PC-9 (cell line): ENCODE data around the gene SNX9. TPM values are rescaled to one million over a fixed set of nuclear protein-coding genes. Genes with fewer than 3 reads are reported as not detected.

Experiments used
- BruUV-seq: library from RNA; stranded (reverse); fragments of 400-500 nt; replicated peaks from 2 replicates; lab custom pipeline; 2021; lab: Mats Ljungman, UMichigan
- CTCF ChIA-PET: fragments of 300-600 bp; sonication (Branson Sonifier 250); formaldehyde crosslinking; loops from one replicate; lab custom pipeline; 2022; ENCODE audit warnings: antibody characterized with exemption; lab: Charles Lee
- POLR2A ChIA-PET: fragments of 300-600 bp; sonication (Branson Sonifier 250); formaldehyde crosslinking; loops from one replicate; lab custom pipeline; 2022; ENCODE audit warnings: antibody characterized with exemption; ENCODE audit not compliant: unreplicated experiment; lab: Charles Lee
- DNase-seq, 2 experiments: peaks; one replicate each; pipeline versions ENCODE4 v3.0.0 to v3.0.0-alpha.2; 2015 to 2022; ENCODE audit warnings: mixed read lengths in 1 of 2
- H2AFZ ChIP-seq: fragments of 200-600 bp; sonication (generic); 2 replicates; pipeline ENCODE4 v1.8.1; 2017; ENCODE audit warnings: antibody characterized with exemption
- H3F3A ChIP-seq: fragments of 200-600 bp; sonication (generic); 2 replicates; pipeline ENCODE4 v1.8.1; 2017; ENCODE audit warnings: antibody characterized with exemption, mild to moderate bottlenecking, low read depth; ENCODE audit not compliant: insufficient read depth
- H3K27ac ChIP-seq: fragments of 200-600 bp; sonication (generic); 2 replicates; pipeline ENCODE4 v1.6.1; 2016; ENCODE audit warnings: mixed run types
- H3K27me3 ChIP-seq: fragments of 200-600 bp; sonication (generic); 2 replicates; pipeline ENCODE4 v1.6.1; 2016; ENCODE audit warnings: low read depth, mixed run types; ENCODE audit not compliant: insufficient read depth
- H3K36me3 ChIP-seq: fragments of 200-600 bp; sonication (generic); 2 replicates; pipeline ENCODE4 v1.6.1; 2016; ENCODE audit warnings: low read depth, mixed run types
- H3K4me1 ChIP-seq: fragments of 200-600 bp; sonication (generic); replicated peaks from 2 replicates; pipeline ENCODE4 v1.6.1; 2016; ENCODE audit warnings: mixed run types; ENCODE audit not compliant: insufficient read depth
- H3K4me2 ChIP-seq: fragments of 200-600 bp; sonication (generic); 2 replicates; pipeline ENCODE4 v1.6.1; 2017; ENCODE audit warnings: mixed run types
- H3K4me3 ChIP-seq: fragments of 200-600 bp; sonication (generic); 2 replicates; pipeline ENCODE4 v1.6.1; 2016; ENCODE audit warnings: mixed run types
- H3K79me2 ChIP-seq: fragments of 200-600 bp; sonication (generic); 2 replicates; pipeline ENCODE4 v1.6.1; 2017; ENCODE audit warnings: low read depth, mixed run types
- H3K9me2 ChIP-seq: fragments of 200-600 bp; sonication (generic); 2 replicates; pipeline ENCODE4 v1.8.1; 2017; ENCODE audit warnings: mild to moderate bottlenecking; ENCODE audit not compliant: insufficient read depth
- H3K9me3 ChIP-seq: fragments of 200-600 bp; sonication (generic); 2 replicates; pipeline ENCODE4 v1.8.1; 2016; ENCODE audit warnings: low read depth; ENCODE audit not compliant: insufficient read depth
- H4K20me1 ChIP-seq: fragments of 200-600 bp; sonication (generic); 2 replicates; pipeline ENCODE4 v1.8.1; 2017; ENCODE audit not compliant: insufficient read depth
- CTCF ChIP-seq: fragments of 200-600 bp; sonication (generic); conservative IDR thresholded peaks from 2 replicates; pipeline ENCODE4 v1.6.1; 2017; ENCODE audit warnings: mixed run types, antibody characterized with exemption, mild to moderate bottlenecking, moderate library complexity
- EZH2 ChIP-seq: fragments of 200-600 bp; sonication (generic); IDR thresholded peaks from 2 replicates; pipeline ENCODE4 v1.8.0; 2017; ENCODE audit warnings: antibody characterized with exemption, low read depth
- intact Hi-C: fragments of 100-400 bp; cut with micrococcal nuclease; formaldehyde crosslinking; loops from one replicate; pipeline ENCODE4 v1.10.0; 2022; ENCODE audit not compliant: unreplicated experiment
- total RNA-seq: library from RNA; stranded (reverse); gene quantifications from 2 replicates; pipeline ENCODE4 v1.2.3, GENCODE V29; 2021

SNX9 gene
- total RNA-seq, 1 experiment from 2014 or later: 25.0 TPM

- Histone ChIP-seq H3K27me3 (no peaks in the 10 kb centered on the region), H2AFZ (no peak overlapping the region), H3K4me1 (no peaks in the 10 kb centered on the region), H4K20me1 (no peaks in the 10 kb centered on the region), H3K79me2 (no peaks in the 10 kb centered on the region), H3K36me3 (no peaks in the 10 kb centered on the region), H3K9me3 (peaks cover 10% of the 10 kb centered on the region; the same call in 1 of the 2 replicates), H3K4me2 (no peak overlapping the region), H3K27ac (no peak overlapping the region), H3K4me3 (no peak overlapping the region), H3F3A (peaks cover 6% of the 10 kb centered on the region; the same call in 1 of the 2 replicates), H3K9me2 (no peaks in the 10 kb centered on the region)
- BruUV-seq: no TSS peak
- intact Hi-C loops: no loop called here
- POLR2A ChIA-PET: no interaction called here
- peak in 1 of 2 experiments; percentile 6 for DNase-seq
- TF ChIP-seq EZH2: no peak
- no peak for TF ChIP-seq CTCF
- CTCF ChIA-PET: no interaction called here
These were observed 129.9 kb downstream of the SNX9 start for GRCh38 chr6:157952861-157953351.

- Histone ChIP-seq H3K27me3 (no peaks in the 10 kb centered on the region), H3K4me2 (no peak overlapping the region), H3K4me3 (no peak overlapping the region), H3K36me3 (no peaks in the 10 kb centered on the region), H3K79me2 (no peaks in the 10 kb centered on the region), H3F3A (peaks cover 4% of the 10 kb centered on the region; the same call in 1 of the 2 replicates), H4K20me1 (no peaks in the 10 kb centered on the region), H3K9me3 (peaks cover 15% of the 10 kb centered on the region; the same call in 1 of the 2 replicates), H2AFZ (no peak overlapping the region), H3K4me1 (no peaks in the 10 kb centered on the region), H3K9me2 (no peaks in the 10 kb centered on the region), H3K27ac (no peak overlapping the region)
- no TSS peak for BruUV-seq
- intact Hi-C loops: no loop called here
- DNase-seq: no peak
- POLR2A ChIA-PET: no interaction called here
- TF ChIP-seq CTCF (no peak), EZH2 (no peak)
- CTCF ChIA-PET: no interaction called here
These were observed 130.6 kb downstream of the SNX9 start for GRCh38 chr6:157953580-157954091.

GRCh38 chr6:157954150-157955117 is 131.4 kb downstream of the SNX9 start:
- Histone ChIP-seq H3K27me3 (no peaks in the 10 kb centered on the region), H3K27ac (no peak overlapping the region)
- CTCF ChIA-PET: no interaction called here

More at GRCh38 chr6:157954150-157955117, 131.4 kb downstream of the SNX9 start:
- no TSS peak for BruUV-seq
- Histone ChIP-seq H3K4me1 (no peaks in the 10 kb centered on the region), H3F3A (0 out of 2 replicates have a peak, but pooled peaks cover 3% of the 10 kb centered on the region), H4K20me1 (no peaks in the 10 kb centered on the region), H3K36me3 (no peaks in the 10 kb centered on the region), H3K4me2 (no peak overlapping the region), H3K9me2 (no peaks in the 10 kb centered on the region), H2AFZ (no peak overlapping the region), H3K4me3 (no peak overlapping the region), H3K79me2 (no peaks in the 10 kb centered on the region), H3K9me3 (peaks cover 21% of the 10 kb centered on the region; the same call in 1 of the 2 replicates)
- intact Hi-C loops: no loop called here
- DNase-seq: peak in 1 of 2 experiments; percentile 23
- POLR2A ChIA-PET: no interaction called here
- TF ChIP-seq EZH2 (no peak), CTCF (no peak)
